Suprapubic skin (tissue), 4 donors: ENCODE results near the gene ALDH16A1. TPM values are rescaled to one million over a fixed set of nuclear protein-coding genes. Genes with fewer than 3 reads are reported as not detected.
"Not testable (repeated sequence)": the region's sequence is repeated elsewhere in the genome, so short reads cannot be mapped to it uniquely, and the experiment has no call there.

Source experiments
- DNase-seq, 2 donors: peaks; one replicate each; pipeline ENCODE4 v3.0.0-alpha.2; 2019; ENCODE audit warnings: low spot score in 2 of 2
- H3K27ac ChIP-seq: fragments of 200-600 bp; sonication (generic); one replicate; pipeline ENCODE4 v1.5.1; 2019
- H3K27me3 ChIP-seq: fragments of 200-600 bp; sonication (generic); one replicate; pipeline ENCODE4 v1.5.1; 2019
- H3K36me3 ChIP-seq: fragments of 200-600 bp; sonication (generic); one replicate; pipeline ENCODE4 v1.5.1; 2019
- H3K4me1 ChIP-seq: fragments of 200-600 bp; sonication (generic); one replicate; pipeline ENCODE4 v1.5.1; 2019
- H3K4me3 ChIP-seq: fragments of 200-600 bp; sonication (generic); one replicate; pipeline ENCODE4 v1.5.1; 2019; ENCODE audit warnings: mild to moderate bottlenecking
- H3K9me3 ChIP-seq: fragments of 200-600 bp; sonication (generic); one replicate; pipeline ENCODE4 v1.5.1; 2019
- CTCF ChIP-seq, 2 donors: fragments of 200-600 bp in 1 of 2; fragments of 450-650 bp in 1 of 2; sonication (generic) in 1 of 2; IDR thresholded peaks; one replicate each; pipeline ENCODE4 v1.5.1; 2016 to 2019; ENCODE audit warnings: antibody characterized with exemption in 2 of 2, mild to moderate bottlenecking in 1 of 2, moderate library complexity in 1 of 2
- EP300 ChIP-seq: sonication (generic); formaldehyde crosslinking; IDR thresholded peaks from one replicate; pipeline ENCODE4 v1.6.1; 2017; ENCODE audit warnings: antibody characterized with exemption
- POLR2A ChIP-seq, 2 donors: fragments of 450-650 bp; IDR thresholded peaks; one replicate each; pipeline ENCODE4 v1.6.1; 2017; ENCODE audit warnings: antibody characterized with exemption in 2 of 2, mild to moderate bottlenecking in 2 of 2, moderate library complexity in 2 of 2
- POLR2AphosphoS5 ChIP-seq, 3 donors: sonication (generic); formaldehyde crosslinking; IDR thresholded peaks; one replicate each; pipeline ENCODE4 v1.6.1; 2017; ENCODE audit warnings: antibody characterized with exemption in 3 of 3
- WGBS: methylation state at CpG from one replicate; pipeline ENCODE4 v1.1.5; 2018; 5-methylcytosine and 5-hydroxymethylcytosine counted together
- total RNA-seq, 4 donors: library from RNA; depleted of rRNA; stranded (reverse); fragments of >200 nt; gene quantifications; one replicate each; pipeline ENCODE4 v1.1.0, GENCODE V29; 2016

The ALDH16A1 gene
- total RNA-seq, 4 donors from 2014 or later = 21.7 to 47.7 (median 35.9) TPM

GRCh38 chr19:49453757-49454240, 774 bp downstream of the ALDH16A1 start:
- H3K36me3 ChIP-seq = peaks cover 6% of the 10 kb centered on the region
- peak overlapping the region; percentile 73 for H3K4me3 ChIP-seq
- peak overlapping the region; percentile 96 for H3K27ac ChIP-seq
- H3K9me3 ChIP-seq = no peaks in the 10 kb centered on the region
- WGBS = 48% methylated on average over 10 of the region's 10 CpGs
- H3K4me1 ChIP-seq = peaks cover 40% of the 10 kb centered on the region
- no peaks in the 10 kb centered on the region for H3K27me3 ChIP-seq
- no peak for TF ChIP-seq CTCF (IDR thresholded peaks at IDR 0.05)
- no peak for TF ChIP-seq EP300
- TF ChIP-seq POLR2AphosphoS5 (IDR thresholded peaks at IDR 0.05) = no peak
- no peak for TF ChIP-seq POLR2A (IDR thresholded peaks at IDR 0.05)
- DNase-seq = no peak

- H3K4me3 ChIP-seq = no peak overlapping the region
- peaks cover 35% of the 10 kb centered on the region for H3K4me1 ChIP-seq
- TF ChIP-seq POLR2AphosphoS5 (IDR thresholded peaks at IDR 0.05) (peak in 1 of 3 donors; percentile 54), POLR2A (IDR thresholded peaks at IDR 0.05) (no peak)
- H3K27ac ChIP-seq = peak overlapping the region; percentile 61
- WGBS = 59% methylated on average over 5 of the region's 5 CpGs
- no peaks in the 10 kb centered on the region for H3K9me3 ChIP-seq
- DNase-seq = no peak
- H3K36me3 ChIP-seq = peaks cover 15% of the 10 kb centered on the region
- no peaks in the 10 kb centered on the region for H3K27me3 ChIP-seq
These were observed 2.7 kb downstream of the ALDH16A1 start for GRCh38 chr19:49455773-49456172.

GRCh38 chr19:49456326-49456725, 3.3 kb downstream of the ALDH16A1 start:
- WGBS = 75% methylated on average over 5 of the region's 5 CpGs

GRCh38 chr19:49458567-49458903, 5.5 kb downstream of the ALDH16A1 start:
- H3K9me3 ChIP-seq = no peaks in the 10 kb centered on the region
- no peak for DNase-seq
- H3K36me3 ChIP-seq = peaks cover 20% of the 10 kb centered on the region
- TF ChIP-seq CTCF (IDR thresholded peaks at IDR 0.05) (no peak), POLR2AphosphoS5 (IDR thresholded peaks at IDR 0.05) (no peak), EP300 (no peak), POLR2A (IDR thresholded peaks at IDR 0.05) (no peak)
- H3K27me3 ChIP-seq = no peaks in the 10 kb centered on the region
- peaks cover 24% of the 10 kb centered on the region for H3K4me1 ChIP-seq
- H3K4me3 ChIP-seq = no peak overlapping the region
- peak overlapping the region; percentile 52 for H3K27ac ChIP-seq
- WGBS = 100% methylated on average over 3 of the region's 5 CpGs

More at GRCh38 chr19:49456326-49456725, 3.3 kb downstream of the ALDH16A1 start:
- Histone ChIP-seq H3K9me3 (no peaks in the 10 kb centered on the region), H3K4me1 (peaks cover 30% of the 10 kb centered on the region), H3K36me3 (peaks cover 15% of the 10 kb centered on the region), H3K27me3 (no peaks in the 10 kb centered on the region), H3K27ac (peak overlapping the region; percentile 61), H3K4me3 (no peak overlapping the region)
- no peak for DNase-seq
- no peak for TF ChIP-seq POLR2AphosphoS5 (IDR thresholded peaks at IDR 0.05)
- TF ChIP-seq EP300 = no peak
- no peak for TF ChIP-seq POLR2A (IDR thresholded peaks at IDR 0.05)
- no peak for TF ChIP-seq CTCF (IDR thresholded peaks at IDR 0.05)

GRCh38 chr19:49459388-49459787, 6.4 kb downstream of the ALDH16A1 start:
- Histone ChIP-seq H3K36me3 (peaks cover 28% of the 10 kb centered on the region), H3K27me3 (no peaks in the 10 kb centered on the region), H3K9me3 (no peaks in the 10 kb centered on the region), H3K27ac (no peak overlapping the region), H3K4me3 (no peak overlapping the region), H3K4me1 (peaks cover 16% of the 10 kb centered on the region)
- WGBS = over 99% methylated on average over 8 of the region's 12 CpGs
- TF ChIP-seq EP300 (no peak), POLR2AphosphoS5 (IDR thresholded peaks at IDR 0.05) (no peak), CTCF (IDR thresholded peaks at IDR 0.05) (no peak), POLR2A (IDR thresholded peaks at IDR 0.05) (no peak)
- DNase-seq = no peak

- no CpG with 5 or more reads among the region's 1 CpG for WGBS
These were observed 8.1 kb downstream of the ALDH16A1 start for GRCh38 chr19:49461130-49461529.

More at GRCh38 chr19:49461130-49461529, 8.1 kb downstream of the ALDH16A1 start:
- H3K4me3 ChIP-seq, H3K27me3 ChIP-seq, H3K9me3 ChIP-seq, H3K27ac ChIP-seq, DNase-seq: not testable (repeated sequence)
- Histone ChIP-seq H3K36me3 (peaks cover 45% of the 10 kb centered on the region), H3K4me1 (peaks cover 11% of the 10 kb centered on the region)
